Measurements from ENCODE around the gene LRG1.

GRCh38 chr19:4568886-4569285 lies 29.1 kb upstream of the LRG1 start:
- TF ChIP-seq POLR2A (IDR thresholded peaks at IDR 0.05) (no peak), CTCF (IDR thresholded peaks at IDR 0.05) (no peak)
